Measurements from ENCODE around the gene GYG2.
"Not testable (repeated sequence)": the region's sequence is repeated elsewhere in the genome, so short reads cannot be mapped to it uniquely, and the experiment has no call there.

- TF ChIP-seq POLR2AphosphoS5, CTCF, POLR2A (IDR thresholded peaks at IDR 0.05): not testable (repeated sequence)
Measured at GRCh38 chrX:2780472-2781225, 48.1 kb upstream of the GYG2 start.

All from breast epithelium (tissue), 3 donors.